GM19238 (cell line): ENCODE results near the gene ZCCHC10.
"Not testable (repeated sequence)": the region's sequence is repeated elsewhere in the genome, so short reads cannot be mapped to it uniquely, and the experiment has no call there.

ENCODE experiments used
- DNase-seq: peaks from one replicate; pipeline ENCODE4 v3.0.0; 2011; ENCODE audit warnings: low spot score; ENCODE audit not compliant: insufficient read length

Gene ZCCHC10

GRCh38 chr5:132979367-132979940 lies 46.9 kb downstream of the ZCCHC10 start:
- DNase-seq: no peak

DNA sequence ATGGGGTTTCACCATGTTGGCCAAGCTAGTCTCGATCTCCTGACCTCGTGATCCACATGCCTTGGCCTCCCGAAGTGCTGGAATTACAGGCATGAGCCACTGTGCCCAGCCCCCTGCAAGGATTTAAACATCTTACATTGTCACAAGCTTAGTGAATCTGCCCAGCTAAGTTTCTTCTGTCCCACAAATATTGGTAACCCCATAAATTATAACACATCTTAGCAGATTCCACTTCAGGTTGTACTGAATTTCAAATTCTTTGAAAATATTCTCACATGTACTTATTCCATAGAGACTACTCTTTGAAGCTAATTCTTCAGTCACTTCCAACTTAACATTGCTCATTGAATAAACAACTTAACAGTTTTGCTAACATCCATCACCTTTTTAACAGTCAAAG lies 49.5 kb downstream of the ZCCHC10 start:
- DNase-seq: no peak

GRCh38 chr5:132972436-132972828 lies 53.9 kb downstream of the ZCCHC10 start:
- DNase-seq: not testable (repeated sequence)

- no peak for DNase-seq
Measured at GRCh38 chr5:132971483-132972435, 54.6 kb downstream of the ZCCHC10 start.

GRCh38 chr5:132965120-132965519 lies 61.2 kb downstream of the ZCCHC10 start:
- DNase-seq: no peak

DNA sequence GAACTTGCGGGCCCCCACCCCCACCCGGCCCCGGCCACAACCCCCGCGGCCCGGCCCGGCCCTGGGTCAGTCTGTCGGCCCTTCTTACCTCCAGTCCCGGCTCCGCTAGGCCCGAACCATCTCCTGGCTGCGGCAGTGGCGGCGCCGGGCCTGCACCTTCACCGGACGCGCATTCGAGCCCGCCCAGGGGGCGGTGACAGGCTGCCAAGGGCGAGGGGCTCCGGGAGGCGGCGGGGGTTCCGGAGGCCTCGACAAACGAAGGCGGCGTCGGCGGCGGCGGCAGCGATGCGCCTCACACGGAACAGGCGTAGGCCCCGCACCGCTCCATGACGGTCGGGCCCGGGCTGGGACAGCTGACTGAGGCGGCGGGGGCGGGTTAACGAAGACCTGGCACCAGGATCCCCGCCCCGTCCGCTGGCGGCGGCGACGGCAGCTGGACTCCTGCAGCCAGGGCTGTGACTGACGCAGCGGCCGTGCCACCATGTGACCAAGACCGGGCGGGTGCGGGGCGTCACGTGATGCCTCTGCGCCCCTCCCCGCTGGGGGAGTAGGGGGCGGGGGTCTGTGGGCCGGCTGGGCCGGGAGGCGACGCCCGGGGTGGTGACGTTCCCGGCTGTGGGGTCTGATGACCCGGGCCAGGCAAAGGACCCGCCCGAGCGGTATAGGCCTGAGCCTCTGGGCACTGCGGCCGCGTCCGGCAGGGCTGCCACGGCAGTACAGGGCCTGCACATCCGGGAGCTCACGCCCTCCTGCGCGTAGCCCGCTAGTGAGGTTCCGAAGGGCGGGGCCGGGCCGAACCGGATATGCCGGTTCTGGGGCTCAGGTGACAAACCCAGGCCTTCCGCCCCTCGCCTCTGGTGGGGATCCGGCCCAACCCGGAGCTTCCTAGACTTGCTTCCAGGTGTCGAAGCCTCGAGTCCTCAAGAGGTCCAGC lies 62.9 kb downstream of the ZCCHC10 start, which contains the start of gene AFF4:
Gene AFF4, minus strand, starts transcription at position 464 of the 934 bp plus-strand sequence. CDS start 26,445 bp downstream, outside the sequence.
- DNase-seq: peak; percentile 89

- DNase-seq: no peak
Measured at GRCh38 chr5:132962429-132963021, 63.8 kb downstream of the ZCCHC10 start.

- DNase-seq: no peak
Measured at GRCh38 chr5:132961887-132962286, 64.5 kb downstream of the ZCCHC10 start.

GRCh38 chr5:132961123-132961815 lies 65.1 kb downstream of the ZCCHC10 start:
- not testable (repeated sequence) for DNase-seq

DNA sequence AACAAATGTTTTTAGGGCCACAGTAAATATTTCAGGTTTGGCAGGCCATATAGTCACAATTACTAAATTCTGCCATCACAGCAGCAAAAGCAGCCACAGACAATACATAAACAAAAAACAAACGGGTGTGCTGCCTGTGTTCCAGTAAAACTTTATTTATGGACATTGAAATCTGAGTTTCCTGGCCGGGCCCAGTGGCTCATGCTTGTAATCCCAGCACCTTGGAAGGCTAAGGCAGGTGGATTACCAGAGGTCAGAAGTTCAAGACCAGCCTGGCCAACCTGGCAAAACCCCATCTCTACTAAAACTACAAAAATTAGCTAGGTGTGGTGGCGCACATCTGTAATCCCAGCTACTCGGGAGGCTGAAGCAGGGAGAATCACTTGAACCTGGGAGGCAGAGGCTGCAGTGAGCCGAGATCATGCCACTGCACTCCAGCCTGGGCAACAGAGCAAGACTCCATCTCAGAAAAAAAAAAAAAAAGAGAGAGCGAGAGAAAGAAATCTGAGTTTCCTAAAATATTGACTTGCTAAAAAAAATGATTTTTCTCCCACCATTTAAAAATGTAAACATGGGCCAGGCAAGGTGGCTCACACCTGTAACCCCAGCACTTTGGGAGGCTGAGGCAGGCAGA lies 70.1 kb downstream of the ZCCHC10 start:
- DNase-seq: not testable (repeated sequence)

- DNase-seq: no peak
Measured at GRCh38 chr5:132953710-132954109, 72.6 kb downstream of the ZCCHC10 start.

GRCh38 chr5:132952829-132953228 lies 73.5 kb downstream of the ZCCHC10 start:
- DNase-seq: no peak

DNA sequence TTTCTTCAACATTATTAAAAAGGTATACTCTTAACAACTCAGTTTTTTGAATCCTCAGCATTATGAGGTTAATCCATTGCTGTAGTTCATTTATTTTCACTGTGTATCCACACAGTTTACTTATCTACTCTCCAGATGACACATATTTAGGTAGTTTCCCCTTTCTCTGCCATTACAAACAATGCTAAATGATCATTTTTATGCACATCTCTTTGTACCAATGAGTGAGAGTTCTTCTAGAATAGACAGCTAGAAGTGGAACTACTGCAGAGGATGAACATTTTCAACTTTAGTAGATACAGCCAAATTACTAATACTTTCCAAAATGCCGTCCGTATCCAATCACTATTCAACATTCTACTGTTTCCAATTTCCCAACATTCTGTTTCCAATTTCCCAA lies 74.5 kb downstream of the ZCCHC10 start:
- DNase-seq: no peak

GRCh38 chr5:132949136-132949535 lies 77.2 kb downstream of the ZCCHC10 start:
- DNase-seq: no peak

DNA sequence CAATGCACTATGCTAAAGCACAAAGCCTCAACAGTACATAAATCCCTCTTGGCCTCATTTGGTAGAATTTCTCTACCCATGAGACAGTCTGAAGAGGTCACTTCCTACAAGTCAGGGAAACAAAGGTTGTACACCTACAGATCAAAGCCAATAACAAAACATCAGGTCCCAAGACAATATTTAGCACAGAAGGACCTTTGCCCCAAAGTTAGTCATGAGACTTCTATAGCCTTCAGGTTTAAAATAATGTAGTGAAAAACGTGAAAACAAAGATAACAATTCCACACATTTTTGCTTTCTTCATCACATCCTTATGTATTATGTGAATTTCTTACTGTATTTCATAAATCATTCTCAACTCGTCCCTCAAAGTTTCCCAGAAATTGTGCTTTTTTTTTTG lies 78.7 kb downstream of the ZCCHC10 start:
- DNase-seq: no peak
